AG09319 (cell line): ENCODE measurements around the gene LTB.

ENCODE experiments used
- DNase-seq: peaks from one replicate; pipeline ENCODE4 v3.0.0-alpha.2; 2010; ENCODE audit warnings: low read depth; ENCODE audit errors: extremely low read depth
- TF ChIP-seq, protein P1 (sequence below): IDR thresholded peaks from 2 replicates; pipeline ENCODE4 v1.5.1; 2011; ENCODE audit warnings: low read depth, mild to moderate bottlenecking, inconsistent platforms, low read length, moderate library complexity

LTB gene

DNA sequence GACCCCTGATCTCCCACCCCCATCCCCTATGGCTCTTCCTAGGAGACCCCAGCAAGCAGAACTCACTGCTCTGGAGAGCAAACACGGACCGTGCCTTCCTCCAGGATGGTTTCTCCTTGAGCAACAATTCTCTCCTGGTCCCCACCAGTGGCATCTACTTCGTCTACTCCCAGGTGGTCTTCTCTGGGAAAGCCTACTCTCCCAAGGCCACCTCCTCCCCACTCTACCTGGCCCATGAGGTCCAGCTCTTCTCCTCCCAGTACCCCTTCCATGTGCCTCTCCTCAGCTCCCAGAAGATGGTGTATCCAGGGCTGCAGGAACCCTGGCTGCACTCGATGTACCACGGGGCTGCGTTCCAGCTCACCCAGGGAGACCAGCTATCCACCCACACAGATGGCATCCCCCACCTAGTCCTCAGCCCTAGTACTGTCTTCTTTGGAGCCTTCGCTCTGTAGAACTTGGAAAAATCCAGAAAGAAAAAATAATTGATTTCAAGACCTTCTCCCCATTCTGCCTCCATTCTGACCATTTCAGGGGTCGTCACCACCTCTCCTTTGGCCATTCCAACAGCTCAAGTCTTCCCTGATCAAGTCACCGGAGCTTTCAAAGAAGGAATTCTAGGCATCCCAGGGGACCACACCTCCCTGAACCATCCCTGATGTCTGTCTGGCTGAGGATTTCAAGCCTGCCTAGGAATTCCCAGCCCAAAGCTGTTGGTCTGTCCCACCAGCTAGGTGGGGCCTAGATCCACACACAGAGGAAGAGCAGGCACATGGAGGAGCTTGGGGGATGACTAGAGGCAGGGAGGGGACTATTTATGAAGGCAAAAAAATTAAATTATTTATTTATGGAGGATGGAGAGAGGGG lies 8.8 kb downstream of the LTB start:
- no peak for DNase-seq
- TF ChIP-seq, protein P1, sequence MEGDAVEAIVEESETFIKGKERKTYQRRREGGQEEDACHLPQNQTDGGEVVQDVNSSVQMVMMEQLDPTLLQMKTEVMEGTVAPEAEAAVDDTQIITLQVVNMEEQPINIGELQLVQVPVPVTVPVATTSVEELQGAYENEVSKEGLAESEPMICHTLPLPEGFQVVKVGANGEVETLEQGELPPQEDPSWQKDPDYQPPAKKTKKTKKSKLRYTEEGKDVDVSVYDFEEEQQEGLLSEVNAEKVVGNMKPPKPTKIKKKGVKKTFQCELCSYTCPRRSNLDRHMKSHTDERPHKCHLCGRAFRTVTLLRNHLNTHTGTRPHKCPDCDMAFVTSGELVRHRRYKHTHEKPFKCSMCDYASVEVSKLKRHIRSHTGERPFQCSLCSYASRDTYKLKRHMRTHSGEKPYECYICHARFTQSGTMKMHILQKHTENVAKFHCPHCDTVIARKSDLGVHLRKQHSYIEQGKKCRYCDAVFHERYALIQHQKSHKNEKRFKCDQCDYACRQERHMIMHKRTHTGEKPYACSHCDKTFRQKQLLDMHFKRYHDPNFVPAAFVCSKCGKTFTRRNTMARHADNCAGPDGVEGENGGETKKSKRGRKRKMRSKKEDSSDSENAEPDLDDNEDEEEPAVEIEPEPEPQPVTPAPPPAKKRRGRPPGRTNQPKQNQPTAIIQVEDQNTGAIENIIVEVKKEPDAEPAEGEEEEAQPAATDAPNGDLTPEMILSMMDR = no peak

DNA sequence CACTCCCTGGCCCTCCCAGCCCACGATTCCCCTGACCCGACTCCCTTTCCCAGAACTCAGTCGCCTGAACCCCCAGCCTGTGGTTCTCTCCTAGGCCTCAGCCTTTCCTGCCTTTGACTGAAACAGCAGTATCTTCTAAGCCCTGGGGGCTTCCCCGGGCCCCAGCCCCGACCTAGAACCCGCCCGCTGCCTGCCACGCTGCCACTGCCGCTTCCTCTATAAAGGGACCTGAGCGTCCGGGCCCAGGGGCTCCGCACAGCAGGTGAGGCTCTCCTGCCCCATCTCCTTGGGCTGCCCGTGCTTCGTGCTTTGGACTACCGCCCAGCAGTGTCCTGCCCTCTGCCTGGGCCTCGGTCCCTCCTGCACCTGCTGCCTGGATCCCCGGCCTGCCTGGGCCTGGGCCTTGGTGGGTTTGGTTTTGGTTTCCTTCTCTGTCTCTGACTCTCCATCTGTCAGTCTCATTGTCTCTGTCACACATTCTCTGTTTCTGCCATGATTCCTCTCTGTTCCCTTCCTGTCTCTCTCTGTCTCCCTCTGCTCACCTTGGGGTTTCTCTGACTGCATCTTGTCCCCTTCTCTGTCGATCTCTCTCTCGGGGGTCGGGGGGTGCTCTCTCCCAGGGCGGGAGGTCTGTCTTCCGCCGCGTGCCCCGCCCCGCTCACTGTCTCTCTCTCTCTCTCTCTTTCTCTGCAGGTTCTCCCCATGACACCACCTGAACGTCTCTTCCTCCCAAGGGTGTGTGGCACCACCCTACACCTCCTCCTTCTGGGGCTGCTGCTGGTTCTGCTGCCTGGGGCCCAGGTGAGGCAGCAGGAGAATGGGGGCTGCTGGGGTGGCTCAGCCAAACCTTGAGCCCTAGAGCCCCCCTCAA lies 9.9 kb downstream of the LTB start, which contains the start of gene LTA:
LTA (plus strand) TSS at position 249 of the 871 bp plus-strand sequence; CDS start at position 703, 454 bp downstream.
- TF ChIP-seq, protein P1 = no peak
- no peak for DNase-seq

DNA sequence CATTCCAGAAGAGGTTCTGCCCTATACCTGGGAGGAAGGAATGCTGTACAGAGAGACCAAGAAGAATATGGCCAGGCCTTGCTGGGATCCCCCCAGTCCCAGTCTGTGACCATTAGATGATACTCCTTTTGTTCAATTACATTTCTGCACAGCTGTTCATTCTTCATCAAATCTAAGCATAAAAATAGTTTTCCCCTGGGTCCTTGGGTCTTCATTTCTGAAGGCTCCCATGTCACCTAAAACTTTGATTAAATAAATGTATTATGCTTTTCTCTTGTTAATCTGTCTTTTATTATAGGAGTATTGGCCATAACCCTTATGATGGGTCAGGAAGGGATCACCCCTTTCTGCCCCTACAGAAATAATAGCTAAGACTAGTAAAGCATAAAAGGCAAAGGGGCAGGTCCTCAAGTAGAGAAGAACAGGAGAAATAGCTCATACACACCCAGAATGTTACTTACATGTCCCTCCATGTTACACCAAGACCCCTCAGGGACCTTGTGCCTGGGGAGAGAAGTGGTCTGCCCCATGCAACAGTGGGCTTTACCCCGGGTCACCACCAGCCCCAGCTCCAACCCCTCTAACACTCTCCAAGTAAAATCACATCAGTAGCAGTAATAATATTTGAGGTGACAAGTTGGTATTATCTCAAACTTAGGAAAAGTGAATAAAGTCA lies 12.2 kb downstream of the LTB start:
- no peak for DNase-seq
- TF ChIP-seq, protein P1 = no peak

DNA sequence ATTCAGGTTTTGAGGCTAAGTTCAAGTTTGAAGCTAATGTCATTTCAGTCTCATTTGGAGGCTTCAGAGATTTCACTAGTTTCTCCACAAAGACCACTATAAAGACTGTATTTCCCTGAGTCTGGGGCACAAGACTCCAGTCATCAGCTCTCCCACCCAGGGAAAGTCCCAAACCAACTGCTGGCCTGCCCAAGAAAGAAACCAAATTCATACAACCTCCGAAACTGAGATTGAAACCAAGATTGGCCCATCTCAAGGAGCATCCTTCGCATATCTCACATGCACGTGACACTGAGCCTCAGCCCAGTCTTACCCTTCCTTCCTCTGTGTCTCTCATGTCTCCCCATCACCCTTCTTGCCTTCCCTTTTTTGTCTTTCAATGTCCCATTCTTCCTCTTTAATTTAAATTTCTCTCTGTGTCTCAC lies 13.7 kb downstream of the LTB start:
- no peak for DNase-seq
- TF ChIP-seq, protein P1 = no peak

DNA sequence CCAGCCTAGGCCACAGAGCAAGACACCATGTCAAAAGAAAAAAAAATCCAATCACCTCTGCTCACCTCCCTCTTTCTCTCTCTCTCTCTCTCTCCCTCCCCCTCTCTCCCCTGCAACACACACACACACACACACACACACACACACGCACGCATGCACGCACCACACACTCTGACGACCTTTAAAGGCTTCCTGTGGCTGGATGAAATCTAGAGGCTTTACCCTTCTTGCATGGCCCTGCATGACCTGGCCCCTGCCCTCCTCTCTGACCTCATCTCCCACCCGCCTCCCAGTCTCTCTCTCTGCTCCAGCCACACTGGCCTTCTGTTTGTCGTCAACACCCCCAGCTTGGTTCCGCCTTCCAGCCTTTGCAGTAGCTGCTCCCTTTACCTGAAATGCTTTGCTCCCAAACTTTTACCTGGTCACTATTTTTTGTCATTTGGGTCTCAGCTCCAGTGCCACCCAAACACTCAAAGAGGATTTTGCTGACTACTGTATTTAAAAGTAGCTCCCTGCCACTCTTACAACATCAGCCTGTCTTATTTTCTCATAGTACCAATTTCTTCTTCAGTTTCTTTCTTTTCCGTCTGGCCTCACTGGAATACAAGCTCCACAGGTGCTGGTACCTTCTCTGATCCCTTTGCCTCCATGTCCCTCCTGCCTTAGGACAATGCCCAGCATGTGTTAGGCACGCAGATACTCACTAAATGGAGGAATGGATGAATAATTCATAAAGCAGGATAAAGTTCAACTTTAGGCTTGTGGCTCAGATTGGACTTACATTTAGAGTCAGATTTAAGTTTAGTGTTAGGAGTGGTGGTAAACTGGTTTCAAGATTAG lies 14.5 kb downstream of the LTB start:
- no peak for DNase-seq
- TF ChIP-seq, protein P1 = no peak

DNA sequence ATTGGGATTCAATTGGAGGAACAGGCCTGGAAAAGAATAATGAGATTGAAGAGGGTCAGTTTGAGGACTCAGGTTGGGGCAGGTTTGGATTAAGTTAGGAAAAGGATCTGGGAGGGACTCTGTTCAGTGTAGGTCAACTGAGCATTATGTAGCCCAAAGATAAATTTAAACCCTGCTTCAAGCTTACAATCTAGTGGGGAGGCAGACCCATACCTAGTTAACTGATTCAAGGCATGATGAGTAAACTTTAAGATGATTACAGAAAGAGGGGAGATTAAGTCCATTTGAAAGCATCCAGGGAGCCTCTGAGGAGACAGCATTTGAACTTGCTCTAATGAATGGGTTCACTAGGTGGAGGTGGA lies 21.5 kb downstream of the LTB start:
- DNase-seq = no peak
- TF ChIP-seq, protein P1 = no peak
